GM12878 (cell line): ENCODE measurements around the gene HCN4. TPM values are rescaled to one million over a fixed set of nuclear protein-coding genes. Genes with fewer than 3 reads are reported as not detected.
A peak's percentile ranks its signal among the peaks of the same experiment; 100 is the strongest.

Experiments used
- ATAC-seq: fragments of 200-7000 bp; cut with Tn5 transposase; 3 replicates; pipeline ENCODE4 v1.9.1; 2020; ENCODE audit warnings: mild to moderate bottlenecking, moderate library complexity
- BruUV-seq: library from RNA; stranded (reverse); fragments of 400-500 nt; replicated peaks from 2 replicates; lab custom pipeline; 2021; lab: Mats Ljungman, UMichigan
- CTCF ChIA-PET: fragments of 300-600 bp; sonication (Branson Sonifier 250); formaldehyde crosslinking; extraction: SDS; loops from one replicate; lab custom pipeline; 2021; ENCODE audit warnings: inconsistent platforms; lab: Yijun Ruan, JAX
- POLR2A ChIA-PET: fragments of 350-600 bp; formaldehyde crosslinking; extraction: SDS; loops from one replicate; lab custom pipeline; 2021; ENCODE audit warnings: inconsistent platforms; lab: Charles Lee
- RAD21 ChIA-PET: fragments of 300-600 bp; sonication (Branson Sonifier 250); formaldehyde crosslinking; loops from one replicate; lab custom pipeline; 2023; ENCODE audit warnings: antibody characterized with exemption; ENCODE audit not compliant: unreplicated experiment; lab: Charles Lee
- SMC1A ChIA-PET: fragments of 300-600 bp; sonication (Branson Sonifier 250); formaldehyde crosslinking; loops from one replicate; lab custom pipeline; 2023; ENCODE audit not compliant: unreplicated experiment, uncharacterized antibody; lab: Charles Lee
- DNase-seq: peaks from one replicate; pipeline ENCODE4 v3.0.0-alpha.2; 2011; ENCODE audit warnings: low read depth, low spot score
- FAIRE-seq: peaks from 3 replicates; lab custom pipeline; 2011; peaks lifted over from hg19 to GRCh38; lab: Jason Lieb, UNC
- H2AFZ ChIP-seq: 2 replicates; pipeline ENCODE4 v1.6.0; 2011; ENCODE audit warnings: low read depth, low read length, control low read depth; ENCODE audit not compliant: control insufficient read depth
- H3K27ac ChIP-seq: 2 replicates; pipeline ENCODE4 v1.5.1; 2011; ENCODE audit warnings: control low read depth; ENCODE audit not compliant: control insufficient read depth, insufficient read depth
- H3K27me3 ChIP-seq, 2 experiments: replicated peaks in 1 of 2; 2 replicates each; pipeline versions ENCODE4 v1.6.0 to v1.6.1; 2011; ENCODE audit warnings: low read length in 1 of 2; ENCODE audit not compliant: control insufficient read depth in 2 of 2, insufficient read depth in 2 of 2
- H3K36me3 ChIP-seq, 2 experiments: 2 replicates each; pipeline ENCODE4 v1.5.1; 2011; ENCODE audit warnings: low read length in 1 of 2; ENCODE audit not compliant: control insufficient read depth in 2 of 2, insufficient read depth in 2 of 2
- H3K4me1 ChIP-seq: 2 replicates; pipeline ENCODE4 v1.6.1; 2011; ENCODE audit warnings: mild to moderate bottlenecking, low read length, moderate library complexity, mixed read lengths; ENCODE audit not compliant: control insufficient read depth, insufficient read depth
- H3K4me2 ChIP-seq: 2 replicates; pipeline ENCODE4 v1.6.0; 2011; ENCODE audit warnings: control low read depth; ENCODE audit not compliant: control insufficient read depth, insufficient read depth
- H3K4me3 ChIP-seq: fragments of 200-600 bp; sonication (generic); 2 replicates; pipeline ENCODE4 v1.5.1; 2016
- H3K79me2 ChIP-seq: 2 replicates; pipeline ENCODE4 v1.6.0; 2011; ENCODE audit warnings: low read length; ENCODE audit not compliant: control insufficient read depth, insufficient read depth
- H3K9ac ChIP-seq: 2 replicates; pipeline ENCODE4 v1.8.0; 2011; ENCODE audit warnings: low read length, control low read depth, mixed read lengths; ENCODE audit not compliant: control insufficient read depth, insufficient read depth
- H3K9me3 ChIP-seq: replicated peaks from 3 replicates; pipeline ENCODE4 v1.5.1; 2011; ENCODE audit warnings: mild to moderate bottlenecking, low read length; ENCODE audit not compliant: control insufficient read depth, insufficient read depth
- H4K20me1 ChIP-seq: 2 replicates; pipeline ENCODE4 v1.6.0; 2011; ENCODE audit not compliant: control insufficient read depth, insufficient read depth
- EP300 ChIP-seq, 2 experiments: fragments of 150-350 bp in 1 of 2; IDR thresholded peaks; 2 replicates each; pipeline ENCODE4 v1.6.1; 2011 to 2012; ENCODE audit warnings: low read depth in 2 of 2, low read length in 2 of 2, borderline replicate concordance in 1 of 2, improper control_type of control experiment in 1 of 2, inconsistent platforms in 1 of 2; ENCODE audit not compliant: control insufficient read depth in 1 of 2
- FOS ChIP-seq: IDR thresholded peaks from 3 replicates; pipeline ENCODE4 v1.6.1; 2011; ENCODE audit warnings: borderline replicate concordance; ENCODE audit not compliant: insufficient read length; ENCODE audit errors: extremely low read depth
- IKZF1 ChIP-seq: fragments of 450-650 bp; conservative IDR thresholded peaks from 2 replicates; pipeline ENCODE4 v1.6.1; 2017; ENCODE audit warnings: antibody characterized with exemption, mild to moderate bottlenecking
- RAD21 ChIP-seq: IDR thresholded peaks from 2 replicates; pipeline ENCODE4 v1.6.1; 2011; ENCODE audit warnings: mild to moderate bottlenecking, low read depth, low read length, moderate library complexity; ENCODE audit not compliant: insufficient read depth
- RCOR1 ChIP-seq: conservative IDR thresholded peaks from 2 replicates; pipeline ENCODE4 v1.6.1; 2012; ENCODE audit warnings: low read depth, low read length, improper control_type of control experiment
- RUNX3 ChIP-seq: IDR thresholded peaks from 2 replicates; pipeline ENCODE4 v1.6.1; 2012; ENCODE audit warnings: low read length, inconsistent platforms
- SMC3 ChIP-seq: IDR thresholded peaks from 2 replicates; pipeline ENCODE4 v1.6.1; 2011; ENCODE audit warnings: low read length, improper control_type of control experiment, borderline replicate concordance
- WGBS: methylation state at CpG from one replicate; pipeline ENCODE4 v1.1.6; 2016; ENCODE audit warnings: low lambda C conversion rate; ENCODE audit not compliant: insufficient replicate concordance, insufficient coverage; ENCODE audit errors: missing lambda C conversion rate; 5-methylcytosine and 5-hydroxymethylcytosine counted together
- in situ Hi-C: fragments of 300-500 bp; cut with MboI; formaldehyde crosslinking; loops from 9 replicates; pipeline ENCODE4 v1.14.3; 2018; ENCODE audit warnings: mixed read lengths
- intact Hi-C: fragments of 100-400 bp; cut with micrococcal nuclease; formaldehyde crosslinking; loops from one replicate; pipeline ENCODE4 v1.14.2; 2022; ENCODE audit not compliant: unreplicated experiment
- polyA plus RNA-seq, 11 experiments: library from polyadenylated mRNA; depleted of rRNA in 4 of 11; unstranded in 6 of 11; stranded (reverse) in 5 of 11; fragments of >200 nt; fragmentation: Nextera tagmentation in 4 of 11; fragmentation: Illumina TruSeq in 1 of 11; extraction: Ambion mirVana in 4 of 11; extraction: Trizol in 1 of 11; gene quantifications; 1 replicate in 1 of 11; 2 replicates in 10 of 11; pipeline versions ENCODE4 v1.2.1 to v1.2.3, GENCODE V29; 2011 to 2016; ENCODE audit warnings: inconsistent platforms in 2 of 11, missing spikeins in 2 of 11, low read depth in 1 of 11
- total RNA-seq, 4 experiments: library from RNA; depleted of rRNA in 3 of 4; stranded (reverse); fragments of >200 nt in 3 of 4; fragmentation: Illumina TruSeq in 1 of 4; extraction: Trizol in 1 of 4; gene quantifications; 2 replicates each; pipeline versions ENCODE4 v1.2.1 to v1.2.3, GENCODE V29; 2013 to 2021
- TF ChIP-seq, protein P1 (sequence below): fragments of 450-650 bp; formaldehyde crosslinking; IDR thresholded peaks from 2 replicates; pipeline ENCODE4 v1.4.0; 2020; ENCODE audit warnings: mild to moderate bottlenecking, moderate library complexity
- TF ChIP-seq, protein P2 (sequence below), 3 experiments: IDR thresholded peaks in 2 of 3; conservative IDR thresholded peaks in 1 of 3; 2 replicates each; pipeline ENCODE4 v1.5.1; 2011; ENCODE audit warnings: low read depth in 3 of 3, low read length in 3 of 3, mild to moderate bottlenecking in 3 of 3, control low read depth in 2 of 3, moderate library complexity in 2 of 3, inconsistent platforms in 1 of 3, mixed read lengths in 1 of 3; ENCODE audit not compliant: control insufficient read depth in 2 of 3, insufficient read depth in 1 of 3; ENCODE audit errors: extremely low read depth in 1 of 3

HCN4 gene
- total and polyA plus RNA-seq, 10 of the 15 experiments (the other 5 are each of a cell fraction or from before 2014, with no cell fraction given), result 0.03 to 0.10 TPM; not detected in 8

DNA sequence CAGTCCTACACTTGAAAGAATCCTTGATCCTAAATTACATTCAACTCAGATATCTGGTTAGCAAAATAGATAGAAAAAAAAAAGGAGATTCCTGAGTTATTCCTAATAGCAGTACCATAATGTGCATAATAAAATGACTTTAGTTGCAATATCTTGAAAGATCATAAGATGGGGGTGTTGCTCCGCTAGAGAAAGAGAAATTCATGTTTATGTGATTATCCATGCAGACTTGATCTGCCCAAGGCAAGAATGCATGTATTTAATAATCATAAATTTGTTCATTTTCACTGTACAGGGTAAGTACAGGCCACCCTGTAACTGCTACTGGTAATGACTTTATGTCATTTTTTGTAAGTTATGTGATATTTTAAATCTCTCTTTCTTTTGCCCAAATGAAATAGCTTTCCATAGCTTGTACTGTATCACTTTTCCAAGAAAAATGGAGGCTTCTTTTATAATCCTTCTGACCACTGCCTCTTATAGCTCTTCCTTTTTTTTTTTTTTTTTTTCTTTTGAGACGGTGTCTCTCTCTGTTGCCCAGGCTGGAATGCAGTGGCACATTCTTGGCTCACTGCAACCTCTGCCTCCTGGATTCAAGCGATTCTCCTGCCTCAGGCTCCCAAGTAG is 84.6 kb downstream of the HCN4 start:
- no peaks in the 10 kb centered on the region for H3K4me1 ChIP-seq

More for the DNA sequence above, 84.6 kb downstream of the HCN4 start:
- no peaks in the 10 kb centered on the region for H4K20me1 ChIP-seq
- CTCF ChIA-PET, result interaction anchor here (0.7 to 1.1 kb wide), 3 partner anchors 9 to 44 kb away, joined by 3 read pairs; no protein-coding TSS in a partner anchor
- SMC1A ChIA-PET, result interaction anchor here (0.9 to 2.0 kb wide), 3 partner anchors 11 to 422 kb away, joined by 3 to 5 read pairs (median 5); no protein-coding TSS in a partner anchor
- no TSS peak for BruUV-seq
- TF ChIP-seq SMC3, result peak; percentile 16; the same call in 1 of the 2 replicates
- TF ChIP-seq, protein P1, sequence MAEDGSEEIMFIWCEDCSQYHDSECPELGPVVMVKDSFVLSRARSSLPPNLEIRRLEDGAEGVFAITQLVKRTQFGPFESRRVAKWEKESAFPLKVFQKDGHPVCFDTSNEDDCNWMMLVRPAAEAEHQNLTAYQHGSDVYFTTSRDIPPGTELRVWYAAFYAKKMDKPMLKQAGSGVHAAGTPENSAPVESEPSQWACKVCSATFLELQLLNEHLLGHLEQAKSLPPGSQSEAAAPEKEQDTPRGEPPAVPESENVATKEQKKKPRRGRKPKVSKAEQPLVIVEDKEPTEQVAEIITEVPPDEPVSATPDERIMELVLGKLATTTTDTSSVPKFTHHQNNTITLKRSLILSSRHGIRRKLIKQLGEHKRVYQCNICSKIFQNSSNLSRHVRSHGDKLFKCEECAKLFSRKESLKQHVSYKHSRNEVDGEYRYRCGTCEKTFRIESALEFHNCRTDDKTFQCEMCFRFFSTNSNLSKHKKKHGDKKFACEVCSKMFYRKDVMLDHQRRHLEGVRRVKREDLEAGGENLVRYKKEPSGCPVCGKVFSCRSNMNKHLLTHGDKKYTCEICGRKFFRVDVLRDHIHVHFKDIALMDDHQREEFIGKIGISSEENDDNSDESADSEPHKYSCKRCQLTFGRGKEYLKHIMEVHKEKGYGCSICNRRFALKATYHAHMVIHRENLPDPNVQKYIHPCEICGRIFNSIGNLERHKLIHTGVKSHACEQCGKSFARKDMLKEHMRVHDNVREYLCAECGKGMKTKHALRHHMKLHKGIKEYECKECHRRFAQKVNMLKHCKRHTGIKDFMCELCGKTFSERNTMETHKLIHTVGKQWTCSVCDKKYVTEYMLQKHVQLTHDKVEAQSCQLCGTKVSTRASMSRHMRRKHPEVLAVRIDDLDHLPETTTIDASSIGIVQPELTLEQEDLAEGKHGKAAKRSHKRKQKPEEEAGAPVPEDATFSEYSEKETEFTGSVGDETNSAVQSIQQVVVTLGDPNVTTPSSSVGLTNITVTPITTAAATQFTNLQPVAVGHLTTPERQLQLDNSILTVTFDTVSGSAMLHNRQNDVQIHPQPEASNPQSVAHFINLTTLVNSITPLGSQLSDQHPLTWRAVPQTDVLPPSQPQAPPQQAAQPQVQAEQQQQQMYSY (CRISPR knock-in tag), result no peak
- TF ChIP-seq IKZF1, result no peak
- no peak for TF ChIP-seq RUNX3
- TF ChIP-seq EP300 (IDR thresholded peaks at IDR 0.05; ENCODE audit: borderline replicate concordance in 1 of 2, control insufficient read depth in 1 of 2, low read depth in 2 of 2, low read length in 2 of 2), result no peak
- TF ChIP-seq FOS, result no peak
- TF ChIP-seq RAD21, result peak; percentile 48
- TF ChIP-seq, protein P2, sequence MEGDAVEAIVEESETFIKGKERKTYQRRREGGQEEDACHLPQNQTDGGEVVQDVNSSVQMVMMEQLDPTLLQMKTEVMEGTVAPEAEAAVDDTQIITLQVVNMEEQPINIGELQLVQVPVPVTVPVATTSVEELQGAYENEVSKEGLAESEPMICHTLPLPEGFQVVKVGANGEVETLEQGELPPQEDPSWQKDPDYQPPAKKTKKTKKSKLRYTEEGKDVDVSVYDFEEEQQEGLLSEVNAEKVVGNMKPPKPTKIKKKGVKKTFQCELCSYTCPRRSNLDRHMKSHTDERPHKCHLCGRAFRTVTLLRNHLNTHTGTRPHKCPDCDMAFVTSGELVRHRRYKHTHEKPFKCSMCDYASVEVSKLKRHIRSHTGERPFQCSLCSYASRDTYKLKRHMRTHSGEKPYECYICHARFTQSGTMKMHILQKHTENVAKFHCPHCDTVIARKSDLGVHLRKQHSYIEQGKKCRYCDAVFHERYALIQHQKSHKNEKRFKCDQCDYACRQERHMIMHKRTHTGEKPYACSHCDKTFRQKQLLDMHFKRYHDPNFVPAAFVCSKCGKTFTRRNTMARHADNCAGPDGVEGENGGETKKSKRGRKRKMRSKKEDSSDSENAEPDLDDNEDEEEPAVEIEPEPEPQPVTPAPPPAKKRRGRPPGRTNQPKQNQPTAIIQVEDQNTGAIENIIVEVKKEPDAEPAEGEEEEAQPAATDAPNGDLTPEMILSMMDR (IDR thresholded peaks at IDR 0.05 in 2 of 3, conservative IDR thresholded peaks at IDR 0.05 in 1 of 3; ENCODE audit: control insufficient read depth in 2 of 3, extremely low read depth in 1 of 3, insufficient read depth in 1 of 3, low read depth in 3 of 3, low read length in 3 of 3), result peak; percentile 5 to 37 (median 14); a peak in 2 of 6 replicates
- no peak for TF ChIP-seq RCOR1
- 79% methylated on average over 2 of the region's 3 CpGs for WGBS
- ATAC-seq, result 0 out of 3 replicates have a peak, but pooled peaks have one; percentile 27
- H3K36me3 ChIP-seq, result no peaks in the 10 kb centered on the region
- FAIRE-seq, result no peak
- no peak for DNase-seq
- no peaks in the 10 kb centered on the region for H3K9me3 ChIP-seq
- H3K4me2 ChIP-seq, result no peak overlapping the region
- H3K27ac ChIP-seq, result no peak overlapping the region
- H3K27me3 ChIP-seq, result no peaks in the 10 kb centered on the region
- POLR2A ChIA-PET, result no interaction called here
- RAD21 ChIA-PET, result no interaction called here
- H3K4me3 ChIP-seq, result no peak overlapping the region
- intact Hi-C loops (no loop called here), in situ Hi-C loops (no loop called here)
- H3K9ac ChIP-seq, result no peak overlapping the region
- H3K79me2 ChIP-seq, result no peaks in the 10 kb centered on the region
- no peak overlapping the region for H2AFZ ChIP-seq
